IMR-90 (cell line): Measurements from ENCODE around the gene IL17B. TPM values are rescaled to one million over a fixed set of nuclear protein-coding genes. Genes with fewer than 3 reads are reported as not detected.
A peak's percentile ranks its signal among the peaks of the same experiment; 100 is the strongest.

Experiments
- ATAC-seq: fragments of 200-7000 bp; cut with Tn5 transposase; 2 replicates; pipeline ENCODE4 v1.9.1; 2020; ENCODE audit warnings: low read depth, mild to moderate bottlenecking, moderate library complexity
- BruUV-seq: library from RNA; stranded (reverse); fragments of 400-500 nt; replicated peaks from 2 replicates; lab custom pipeline; 2021; lab: Mats Ljungman, UMichigan
- CTCF ChIA-PET: fragments of 300-600 bp; formaldehyde crosslinking; extraction: SDS; loops from one replicate; lab custom pipeline; 2021; ENCODE audit warnings: antibody characterized with exemption; lab: Yijun Ruan, JAX
- POLR2A ChIA-PET: fragments of 300-600 bp; sonication (Branson Sonifier 250); formaldehyde crosslinking; loops from one replicate; lab custom pipeline; 2022; ENCODE audit warnings: antibody characterized with exemption; ENCODE audit not compliant: unreplicated experiment; lab: Charles Lee
- DNase-seq: peaks from one replicate; pipeline ENCODE4 v3.0.0; 2013
- H2AFZ ChIP-seq: replicated peaks from 2 replicates; pipeline ENCODE3; 2013; ENCODE audit warnings: low read length, mild to moderate bottlenecking; ENCODE audit not compliant: poor library complexity
- H2AK5ac ChIP-seq: 2 replicates; pipeline ENCODE4 v1.6.1; 2013; ENCODE audit warnings: low read depth, low read length, inconsistent platforms
- H2AK9ac ChIP-seq: replicated peaks from 2 replicates; pipeline ENCODE3; 2013; ENCODE audit warnings: mild to moderate bottlenecking, low read depth, low read length, moderate library complexity; ENCODE audit not compliant: poor library complexity
- H2BK120ac ChIP-seq: 2 replicates; pipeline ENCODE4 v1.6.1; 2013; ENCODE audit warnings: low read depth, low read length, inconsistent platforms
- H2BK15ac ChIP-seq: 3 replicates; pipeline ENCODE4 v1.6.1; 2013; ENCODE audit warnings: low read depth, low read length, inconsistent platforms
- H2BK20ac ChIP-seq: 2 replicates; pipeline ENCODE4 v1.6.1; 2013; ENCODE audit warnings: low read depth, mild to moderate bottlenecking, inconsistent platforms, low read length, moderate library complexity
- H2BK5ac ChIP-seq: 2 replicates; pipeline ENCODE4 v1.6.1; 2013; ENCODE audit warnings: mild to moderate bottlenecking, low read depth, low read length, inconsistent platforms; ENCODE audit not compliant: poor library complexity, severe bottlenecking
- H3K14ac ChIP-seq: replicated peaks from 2 replicates; pipeline ENCODE4 v1.6.1; 2013; ENCODE audit warnings: low read depth, low read length, inconsistent platforms
- H3K18ac ChIP-seq: 2 replicates; pipeline ENCODE4 v1.6.1; 2013; ENCODE audit warnings: low read depth, low read length, control low read depth
- H3K23ac ChIP-seq: 2 replicates; pipeline ENCODE4 v1.6.1; 2013; ENCODE audit warnings: low read depth, low read length, inconsistent platforms
- H3K27ac ChIP-seq: 2 replicates; pipeline ENCODE4 v1.5.1; 2013; ENCODE audit warnings: mild to moderate bottlenecking, control low read depth, low read length; ENCODE audit not compliant: insufficient read depth
- H3K27me3 ChIP-seq: 2 replicates; pipeline ENCODE4 v1.6.1; 2013; ENCODE audit warnings: low read length; ENCODE audit not compliant: control insufficient read depth, insufficient read depth
- H3K36me3 ChIP-seq: 2 replicates; pipeline ENCODE4 v1.6.1; 2013; ENCODE audit warnings: low read length, mixed read lengths; ENCODE audit not compliant: control insufficient read depth, insufficient read depth
- H3K4ac ChIP-seq: 2 replicates; pipeline ENCODE4 v1.6.1; 2013; ENCODE audit warnings: low read depth, low read length, inconsistent platforms
- H3K4me1 ChIP-seq: 2 replicates; pipeline ENCODE4 v1.6.1; 2013; ENCODE audit warnings: low read length, mixed read lengths; ENCODE audit not compliant: control insufficient read depth, insufficient read depth
- H3K4me2 ChIP-seq: 2 replicates; pipeline ENCODE4 v1.6.1; 2013; ENCODE audit warnings: low read depth, mild to moderate bottlenecking, control low read depth, low read length, moderate library complexity
- H3K4me3 ChIP-seq: 2 replicates; pipeline ENCODE4 v1.5.1; 2013; ENCODE audit warnings: low read depth, mild to moderate bottlenecking, control low read depth, low read length, moderate library complexity; ENCODE audit not compliant: insufficient read depth
- H3K56ac ChIP-seq: 2 replicates; pipeline ENCODE4 v1.6.1; 2013; ENCODE audit warnings: low read length, inconsistent platforms; ENCODE audit not compliant: insufficient read depth; ENCODE audit errors: extremely low read depth
- H3K79me1 ChIP-seq, 2 experiments: 2 replicates each; pipeline ENCODE4 v1.6.1; 2013; ENCODE audit warnings: low read length in 2 of 2, inconsistent platforms in 1 of 2, low read depth in 1 of 2
- H3K9ac ChIP-seq: 2 replicates; pipeline ENCODE4 v1.6.1; 2013; ENCODE audit warnings: low read depth, low read length, control low read depth
- H3K9me1 ChIP-seq: 2 replicates; pipeline ENCODE4 v1.6.1; 2013; ENCODE audit warnings: low read length, inconsistent platforms; ENCODE audit not compliant: insufficient read depth
- H3K9me3 ChIP-seq: 2 replicates; pipeline ENCODE4 v1.6.1; 2013; ENCODE audit warnings: low read length; ENCODE audit not compliant: control insufficient read depth, insufficient read depth
- H4K20me1 ChIP-seq: 2 replicates; pipeline ENCODE4 v1.6.1; 2013; ENCODE audit warnings: low read length, inconsistent platforms; ENCODE audit not compliant: insufficient read depth
- H4K5ac ChIP-seq: 2 replicates; pipeline ENCODE4 v1.6.1; 2013; ENCODE audit warnings: mild to moderate bottlenecking, low read depth, low read length, control low read depth
- H4K8ac ChIP-seq, 2 experiments: 2 replicates each; pipeline ENCODE4 v1.6.1; 2013; ENCODE audit warnings: low read depth in 2 of 2, low read length in 2 of 2, control low read depth in 1 of 2, inconsistent platforms in 1 of 2
- H4K91ac ChIP-seq: 2 replicates; pipeline ENCODE4 v1.6.1; 2013; ENCODE audit warnings: low read depth, low read length, inconsistent platforms; ENCODE audit not compliant: insufficient read depth
- BHLHE40 ChIP-seq: fragments of 150-350 bp; IDR thresholded peaks from 2 replicates; pipeline ENCODE4 v1.6.1; 2016; ENCODE audit warnings: mild to moderate bottlenecking, low read depth, low read length
- ELK1 ChIP-seq: fragments of 150-350 bp; IDR thresholded peaks from 2 replicates; pipeline ENCODE4 v1.6.1; 2016; ENCODE audit warnings: low read depth, mild to moderate bottlenecking, low read length, moderate library complexity, borderline replicate concordance
- FOS ChIP-seq: fragments of 150-350 bp; IDR thresholded peaks from 2 replicates; pipeline ENCODE4 v1.6.1; 2016; ENCODE audit warnings: low read depth, low read length
- MAZ ChIP-seq: IDR thresholded peaks from 2 replicates; pipeline ENCODE4 v1.6.1; 2012; ENCODE audit warnings: low read depth, mild to moderate bottlenecking, low read length, improper control_type of control experiment, moderate library complexity, borderline replicate concordance
- NFE2L2 ChIP-seq: fragments of 150-350 bp; IDR thresholded peaks from 2 replicates; pipeline ENCODE4 v1.6.1; 2016; ENCODE audit warnings: low read depth, mild to moderate bottlenecking, low read length
- POLR2A ChIP-seq: IDR thresholded peaks from 2 replicates; pipeline ENCODE4 v1.6.1; 2012; ENCODE audit warnings: mild to moderate bottlenecking, low read depth, low read length
- RCOR1 ChIP-seq: IDR thresholded peaks from 2 replicates; pipeline ENCODE4 v1.6.1; 2012; ENCODE audit warnings: mild to moderate bottlenecking, low read length, improper control_type of control experiment; ENCODE audit not compliant: insufficient replicate concordance
- RFX5 ChIP-seq: IDR thresholded peaks from 2 replicates; pipeline ENCODE4 v1.8.0; 2012; ENCODE audit warnings: low read depth, mild to moderate bottlenecking, low read length, moderate library complexity
- SMC3 ChIP-seq: fragments of 150-350 bp; IDR thresholded peaks from 2 replicates; pipeline ENCODE4 v1.6.1; 2016; ENCODE audit warnings: low read depth, mild to moderate bottlenecking, antibody characterized with exemption, low read length, moderate library complexity
- WGBS, 2 experiments: methylation state at CpG; one replicate each; pipeline versions ENCODE4 v1.1.5 to v1.1.7; 2013; ENCODE audit warnings: missing lambda C conversion rate in 2 of 2; ENCODE audit not compliant: insufficient read length in 1 of 2; ENCODE audit errors: extremely low coverage in 2 of 2; 5-methylcytosine and 5-hydroxymethylcytosine counted together
- dilution Hi-C: fragments of 300-500 bp; cut with HindIII; formaldehyde crosslinking; loops from one replicate; pipeline ENCODE4 v1.14.3; 2018; ENCODE audit warnings: low sequenced_read_pairs; ENCODE audit not compliant: unreplicated experiment
- in situ Hi-C: fragments of 300-500 bp; cut with MboI; formaldehyde crosslinking; loops from 3 replicates; pipeline ENCODE4 v1.14.3; 2019; ENCODE audit warnings: low sequenced_read_pairs, inconsistent platforms, mixed read lengths
- intact Hi-C: fragments of 100-400 bp; cut with micrococcal nuclease; formaldehyde crosslinking; loops from 2 replicates; pipeline ENCODE4 v1.10.0; 2022
- polyA plus RNA-seq, 3 experiments: library from polyadenylated mRNA; depleted of rRNA; stranded (reverse); fragments of >200 nt; gene quantifications; 2 replicates each; pipeline ENCODE4 v1.2.3, GENCODE V29; 2012; ENCODE audit warnings: low replicate concordance in 1 of 3
- total RNA-seq: library from RNA; depleted of rRNA; stranded (reverse); fragments of >200 nt; gene quantifications from 2 replicates; pipeline ENCODE4 v1.2.3, GENCODE V29; 2012

Gene IL17B
- total and polyA plus RNA-seq, 2 of the 4 experiments (the other 2 are of a cell fraction) = 0.31 TPM; not detected in 1

- TF ChIP-seq RCOR1 (no peak), RFX5 (no peak), NFE2L2 (no peak)
Measured at GRCh38 chr5:149406203-149406978, 27.3 kb upstream of the IL17B start (continued).

- no peaks in the 10 kb centered on the region for H3K27me3 ChIP-seq
- peaks cover 7 to 47% of the 10 kb centered on the region in 2 experiments; a peak in 3 of 4 replicates for H3K79me1 ChIP-seq
- ChIA-PET POLR2A (interaction anchor here (1.1 to 2.5 kb wide), 2 partner anchors 12 to 18 kb away, joined by 4 to 42 read pairs; no protein-coding TSS in a partner anchor), CTCF (interaction anchor here (0.6 to 2.0 kb wide), 3 partner anchors 8 to 19 kb away, joined by 3 to 6 read pairs (median 6); no protein-coding TSS in a partner anchor)
- H2BK5ac ChIP-seq = peak overlapping the region; percentile 96
- 64% methylated on average over 6 of the region's 16 CpGs; no CpG with 5 or more reads in 1 of the 2 experiments for WGBS, 2 experiments
- in situ Hi-C loops = no loop called here
- no peak for ATAC-seq
- peak overlapping the region; percentile 79 for H3K9ac ChIP-seq
- H3K27ac ChIP-seq = peak overlapping the region; percentile 93
- TF ChIP-seq NFE2L2 (no peak), SMC3 (no peak), RFX5 (no peak), FOS (no peak), MAZ (no peak), ELK1 (no peak), POLR2A (no peak), BHLHE40 (no peak)
- H2BK15ac ChIP-seq = peak overlapping the region; percentile 99; the same call in 2 of the 3 replicates
- no peak overlapping the region for H3K4me3 ChIP-seq
- H3K9me3 ChIP-seq = no peaks in the 10 kb centered on the region
- H3K4me1 ChIP-seq = peaks cover 24% of the 10 kb centered on the region
- H3K14ac ChIP-seq = peak overlapping the region; percentile 61
- peaks cover 12% of the 10 kb centered on the region for H3K9me1 ChIP-seq
- peaks cover 27% of the 10 kb centered on the region for H3K36me3 ChIP-seq
- H4K5ac ChIP-seq = peak overlapping the region; percentile 76
- peak overlapping the region; percentile 44 for H2AFZ ChIP-seq
- H3K23ac ChIP-seq = peak overlapping the region; percentile 92
- H4K8ac ChIP-seq = peak overlapping the region; percentile 86 to 88
- H4K20me1 ChIP-seq = peaks cover 44% of the 10 kb centered on the region
- H2BK20ac ChIP-seq = peak overlapping the region; percentile 95
- H2AK9ac ChIP-seq = peak overlapping the region; percentile 94
- peak overlapping the region; percentile 97 for H2AK5ac ChIP-seq
- peak overlapping the region; percentile 35; the same call in 1 of the 2 replicates for H3K4me2 ChIP-seq
- peak overlapping the region; percentile 86 for H3K18ac ChIP-seq
- peak overlapping the region; percentile 99 for H3K4ac ChIP-seq
- no TSS peak for BruUV-seq
- DNase-seq = no peak
- H3K56ac ChIP-seq = peak overlapping the region; percentile 90
- dilution Hi-C loops = no loop called here
- intact Hi-C loops = loop anchor here (2.0 kb wide), 1 partner anchor 17 kb away; no protein-coding TSS in a partner anchor
- H2BK120ac ChIP-seq = peak overlapping the region; percentile 94
- peak overlapping the region; percentile 96 for H4K91ac ChIP-seq
Measured at GRCh38 chr5:149405550-149406202, 26.6 kb upstream of the IL17B start.
